ENCODE results near the gene ZNF598.

DNA sequence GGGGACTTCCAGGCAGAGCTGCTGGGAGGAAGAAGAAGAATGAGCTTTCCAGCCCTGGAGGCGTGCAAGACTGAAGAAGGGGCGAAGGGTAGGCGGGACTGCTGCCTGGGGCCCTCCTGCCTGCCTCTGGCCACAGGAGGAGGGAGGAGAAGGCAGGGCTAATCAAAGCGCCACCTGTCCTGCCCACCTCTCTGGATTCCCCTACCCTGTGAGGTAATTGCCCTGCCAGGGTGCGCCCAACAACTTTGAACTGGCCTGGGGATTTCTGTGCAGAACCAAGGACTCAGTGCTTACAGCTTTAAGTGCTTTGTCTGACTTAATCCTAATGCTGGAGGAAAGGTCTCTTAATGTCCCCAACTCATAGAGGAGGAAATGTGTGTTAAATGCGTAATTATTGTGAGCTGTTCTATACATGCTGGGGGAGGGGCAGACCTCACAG, 28.2 kb downstream of the ZNF598 start, which contains the start of gene NOXO1:
- TF ChIP-seq, protein P1, sequence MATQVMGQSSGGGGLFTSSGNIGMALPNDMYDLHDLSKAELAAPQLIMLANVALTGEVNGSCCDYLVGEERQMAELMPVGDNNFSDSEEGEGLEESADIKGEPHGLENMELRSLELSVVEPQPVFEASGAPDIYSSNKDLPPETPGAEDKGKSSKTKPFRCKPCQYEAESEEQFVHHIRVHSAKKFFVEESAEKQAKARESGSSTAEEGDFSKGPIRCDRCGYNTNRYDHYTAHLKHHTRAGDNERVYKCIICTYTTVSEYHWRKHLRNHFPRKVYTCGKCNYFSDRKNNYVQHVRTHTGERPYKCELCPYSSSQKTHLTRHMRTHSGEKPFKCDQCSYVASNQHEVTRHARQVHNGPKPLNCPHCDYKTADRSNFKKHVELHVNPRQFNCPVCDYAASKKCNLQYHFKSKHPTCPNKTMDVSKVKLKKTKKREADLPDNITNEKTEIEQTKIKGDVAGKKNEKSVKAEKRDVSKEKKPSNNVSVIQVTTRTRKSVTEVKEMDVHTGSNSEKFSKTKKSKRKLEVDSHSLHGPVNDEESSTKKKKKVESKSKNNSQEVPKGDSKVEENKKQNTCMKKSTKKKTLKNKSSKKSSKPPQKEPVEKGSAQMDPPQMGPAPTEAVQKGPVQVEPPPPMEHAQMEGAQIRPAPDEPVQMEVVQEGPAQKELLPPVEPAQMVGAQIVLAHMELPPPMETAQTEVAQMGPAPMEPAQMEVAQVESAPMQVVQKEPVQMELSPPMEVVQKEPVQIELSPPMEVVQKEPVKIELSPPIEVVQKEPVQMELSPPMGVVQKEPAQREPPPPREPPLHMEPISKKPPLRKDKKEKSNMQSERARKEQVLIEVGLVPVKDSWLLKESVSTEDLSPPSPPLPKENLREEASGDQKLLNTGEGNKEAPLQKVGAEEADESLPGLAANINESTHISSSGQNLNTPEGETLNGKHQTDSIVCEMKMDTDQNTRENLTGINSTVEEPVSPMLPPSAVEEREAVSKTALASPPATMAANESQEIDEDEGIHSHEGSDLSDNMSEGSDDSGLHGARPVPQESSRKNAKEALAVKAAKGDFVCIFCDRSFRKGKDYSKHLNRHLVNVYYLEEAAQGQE (IDR thresholded peaks at IDR 0.05): no peak
- TF ChIP-seq, protein P2, sequence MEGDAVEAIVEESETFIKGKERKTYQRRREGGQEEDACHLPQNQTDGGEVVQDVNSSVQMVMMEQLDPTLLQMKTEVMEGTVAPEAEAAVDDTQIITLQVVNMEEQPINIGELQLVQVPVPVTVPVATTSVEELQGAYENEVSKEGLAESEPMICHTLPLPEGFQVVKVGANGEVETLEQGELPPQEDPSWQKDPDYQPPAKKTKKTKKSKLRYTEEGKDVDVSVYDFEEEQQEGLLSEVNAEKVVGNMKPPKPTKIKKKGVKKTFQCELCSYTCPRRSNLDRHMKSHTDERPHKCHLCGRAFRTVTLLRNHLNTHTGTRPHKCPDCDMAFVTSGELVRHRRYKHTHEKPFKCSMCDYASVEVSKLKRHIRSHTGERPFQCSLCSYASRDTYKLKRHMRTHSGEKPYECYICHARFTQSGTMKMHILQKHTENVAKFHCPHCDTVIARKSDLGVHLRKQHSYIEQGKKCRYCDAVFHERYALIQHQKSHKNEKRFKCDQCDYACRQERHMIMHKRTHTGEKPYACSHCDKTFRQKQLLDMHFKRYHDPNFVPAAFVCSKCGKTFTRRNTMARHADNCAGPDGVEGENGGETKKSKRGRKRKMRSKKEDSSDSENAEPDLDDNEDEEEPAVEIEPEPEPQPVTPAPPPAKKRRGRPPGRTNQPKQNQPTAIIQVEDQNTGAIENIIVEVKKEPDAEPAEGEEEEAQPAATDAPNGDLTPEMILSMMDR (IDR thresholded peaks at IDR 0.05; ENCODE audit: low read depth, low read length, missing input control): no peak
- no peak for TF ChIP-seq JUND (IDR thresholded peaks at IDR 0.05)
